ENCODE data around the gene OTC.

OTC gene

GRCh38 chrX:38357747-38358673 lies 5.6 kb downstream of the OTC start:
- no peak for DNase-seq (ENCODE audit: low read depth in 2 of 2)

DNA sequence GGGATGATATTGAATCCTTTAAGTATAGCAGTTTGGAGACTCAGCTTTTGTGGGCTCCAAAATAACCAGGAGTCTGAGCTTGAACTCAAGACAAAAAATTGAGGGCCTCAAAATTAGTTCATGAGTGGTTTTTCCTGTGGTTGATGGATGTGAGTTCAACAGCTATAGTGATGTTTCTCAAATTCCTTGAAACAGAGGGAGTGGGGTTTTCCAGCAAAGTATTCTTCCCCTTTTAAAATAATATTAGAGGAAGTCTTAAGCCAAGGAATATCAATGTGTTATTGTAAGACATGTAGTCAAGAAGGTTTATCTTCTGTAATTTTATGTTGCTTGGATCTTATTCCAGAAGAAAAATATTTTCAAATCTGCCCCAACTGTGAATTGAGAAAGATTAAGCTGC lies 10.6 kb downstream of the OTC start:
- DNase-seq (ENCODE audit: low read depth in 2 of 2), result no peak

- no peak for DNase-seq (ENCODE audit: low read depth in 2 of 2)
Measured at GRCh38 chrX:38365954-38366353, 13.6 kb downstream of the OTC start.

DNA sequence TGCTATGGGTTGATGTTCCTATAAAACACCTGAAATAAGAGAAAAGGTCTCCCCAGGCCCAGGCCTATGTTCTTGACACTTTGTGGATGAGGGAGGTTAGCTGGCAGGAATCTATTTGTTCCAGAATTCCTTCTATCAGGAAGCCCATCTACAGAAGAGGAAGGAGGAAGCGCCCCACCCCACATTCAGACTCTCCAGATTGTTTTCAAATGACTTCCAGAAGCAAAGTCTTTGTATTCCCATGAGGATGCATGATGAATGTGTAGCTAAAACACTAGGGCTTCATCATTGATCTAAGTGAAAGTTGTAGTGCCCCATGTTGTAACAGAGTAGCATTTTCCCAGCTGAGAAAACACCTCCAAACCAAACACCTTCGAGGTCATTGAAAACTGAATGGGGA lies 16.4 kb downstream of the OTC start:
- no peak for DNase-seq (ENCODE audit: low read depth in 2 of 2)

DNA sequence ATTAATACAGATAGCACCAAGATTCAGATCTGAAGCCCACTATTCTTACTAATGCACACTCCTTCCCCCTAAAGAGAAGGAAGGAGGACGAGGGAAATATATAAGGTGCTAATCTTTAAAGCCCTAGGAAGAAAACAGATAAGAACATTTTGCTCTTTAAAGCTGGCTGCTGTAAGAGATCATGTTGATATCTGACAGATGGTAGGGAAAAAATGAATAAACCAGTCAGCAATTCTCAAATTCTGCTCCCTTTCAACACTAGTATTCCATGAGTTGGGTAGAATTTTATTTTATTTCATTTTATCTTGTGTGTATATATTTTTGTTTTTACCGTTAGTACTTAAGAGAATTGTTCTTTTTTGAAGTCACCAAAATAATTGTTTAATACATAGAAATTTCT lies 19.2 kb downstream of the OTC start:
- DNase-seq (ENCODE audit: low read depth in 2 of 2), result no peak

GRCh38 chrX:38374431-38374830 lies 22.0 kb downstream of the OTC start:
- no peak for DNase-seq (ENCODE audit: low read depth in 2 of 2)

- DNase-seq (ENCODE audit: low read depth in 2 of 2), result no peak
Measured at GRCh38 chrX:38375891-38376290, 23.5 kb downstream of the OTC start.

DNA sequence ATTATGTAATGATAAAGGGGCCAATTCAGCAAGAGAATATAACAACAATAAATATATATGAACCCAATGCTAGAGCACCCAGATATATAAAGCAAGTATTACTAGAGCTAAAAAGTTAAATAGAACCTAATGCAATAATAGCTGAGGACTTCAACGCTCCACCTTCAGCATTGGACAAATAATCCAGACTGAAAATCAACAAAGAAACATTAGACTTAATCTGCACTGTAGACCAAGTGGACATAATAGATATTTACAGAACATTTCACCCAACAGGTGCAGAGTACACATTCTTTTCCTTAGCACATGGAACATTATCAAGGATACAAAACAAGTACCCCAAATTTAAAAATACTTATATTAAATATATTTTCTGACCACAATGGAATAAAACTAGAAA lies 24.3 kb downstream of the OTC start:
- DNase-seq (ENCODE audit: low read depth in 2 of 2), result no peak

DNA sequence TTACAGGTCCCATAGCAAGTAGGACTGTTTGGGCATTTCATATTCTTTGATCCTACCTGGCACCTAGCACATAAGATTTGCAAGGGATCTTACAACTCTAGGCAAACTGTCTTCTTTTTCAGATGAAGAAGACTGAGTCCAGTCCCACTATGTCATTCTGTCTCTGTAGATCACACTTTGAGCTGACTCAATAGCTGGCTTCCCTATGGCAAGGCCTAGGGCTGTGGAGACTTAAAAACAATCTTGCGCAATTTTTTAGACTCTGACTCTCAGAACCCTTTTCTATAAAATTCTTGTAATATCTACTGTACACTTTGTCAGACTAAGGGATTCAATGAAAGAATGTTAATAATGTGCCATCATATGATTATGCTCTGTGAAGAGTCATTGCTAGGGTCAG lies 26.7 kb downstream of the OTC start:
- no peak for DNase-seq (ENCODE audit: low read depth in 2 of 2)

- no peak for DNase-seq (ENCODE audit: low read depth in 2 of 2)
Measured at GRCh38 chrX:38382663-38383062, 30.3 kb downstream of the OTC start.

- no peak for DNase-seq (ENCODE audit: low read depth in 2 of 2)
Measured at GRCh38 chrX:38400389-38400910, 48.0 kb downstream of the OTC start.

- DNase-seq (ENCODE audit: low read depth in 2 of 2), result no peak
Measured at GRCh38 chrX:38402118-38402517, 49.7 kb downstream of the OTC start.

- no peak for DNase-seq (ENCODE audit: low read depth in 2 of 2)
Measured at GRCh38 chrX:38403834-38404233, 51.4 kb downstream of the OTC start.

GRCh38 chrX:38407126-38407525 lies 54.7 kb downstream of the OTC start:
- DNase-seq (ENCODE audit: low read depth in 2 of 2), result no peak

DNA sequence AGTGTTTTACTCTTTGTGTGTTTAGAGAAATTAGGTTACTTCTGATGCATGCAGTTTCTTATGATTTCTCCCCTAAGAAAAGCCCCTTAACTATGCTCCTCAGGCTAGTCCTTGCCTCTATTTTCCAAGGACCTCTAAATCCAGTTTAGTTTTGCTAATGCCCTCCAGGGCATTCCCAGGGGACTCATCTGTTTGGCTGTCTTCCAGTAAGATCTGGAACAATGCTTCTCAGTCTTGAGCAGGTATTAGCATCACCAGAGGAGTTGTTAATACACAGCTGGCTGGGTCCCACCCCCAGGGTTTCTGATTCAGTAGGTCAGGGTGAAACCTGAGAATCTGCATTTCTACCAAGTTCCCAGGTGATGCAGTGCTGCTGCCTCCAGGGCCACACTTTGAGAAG lies 56.9 kb downstream of the OTC start:
- DNase-seq (ENCODE audit: low read depth in 2 of 2), result no peak

DNA sequence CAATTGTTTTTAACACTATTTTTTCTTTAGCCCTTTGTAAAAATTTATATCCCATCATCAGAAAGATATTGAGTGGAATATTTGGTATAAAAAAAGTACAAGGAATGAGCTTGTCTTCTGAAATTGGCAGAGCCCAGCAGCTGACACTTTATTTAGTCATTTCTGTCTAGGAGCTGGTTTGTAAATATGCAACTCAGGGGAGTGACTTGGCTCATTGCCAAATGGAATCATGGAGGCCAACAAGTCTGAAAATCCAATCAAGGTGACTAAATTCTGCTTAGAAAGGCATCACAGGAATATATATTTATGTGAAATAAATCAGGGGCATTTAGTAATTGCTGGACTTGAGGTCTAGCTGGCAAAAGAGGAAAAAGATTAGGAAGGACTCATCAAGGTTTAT lies 74.4 kb downstream of the OTC start:
- DNase-seq (ENCODE audit: low read depth in 2 of 2), result no peak

GRCh38 chrX:38431525-38431924 lies 79.1 kb downstream of the OTC start:
- DNase-seq (ENCODE audit: low read depth in 2 of 2), result no peak

GRCh38 chrX:38435130-38435529 lies 82.7 kb downstream of the OTC start:
- no peak for DNase-seq (ENCODE audit: low read depth in 2 of 2)

- no peak for DNase-seq (ENCODE audit: low read depth in 2 of 2)
Measured at GRCh38 chrX:38437093-38437492, 84.7 kb downstream of the OTC start.

DNA sequence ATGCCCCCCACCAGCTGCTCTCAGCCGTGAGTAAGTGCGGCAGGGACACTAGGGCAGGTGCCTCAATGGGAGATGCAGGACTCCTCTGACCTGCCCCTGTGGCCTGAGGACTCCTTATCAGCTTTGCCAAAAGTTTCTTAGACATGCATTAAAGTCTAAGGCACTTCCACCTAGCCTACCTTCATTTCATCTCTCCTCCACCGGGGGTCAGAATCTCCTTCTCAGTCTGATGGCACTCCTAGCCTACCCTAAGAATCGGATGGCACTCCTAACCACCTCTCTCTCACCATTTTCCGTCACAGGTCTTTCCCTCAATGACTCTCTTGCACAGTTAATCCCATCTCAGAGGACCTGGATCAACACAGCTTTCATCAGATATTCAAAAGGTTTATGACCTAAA lies 85.9 kb downstream of the OTC start:
- DNase-seq (ENCODE audit: low read depth in 2 of 2), result no peak

DNA sequence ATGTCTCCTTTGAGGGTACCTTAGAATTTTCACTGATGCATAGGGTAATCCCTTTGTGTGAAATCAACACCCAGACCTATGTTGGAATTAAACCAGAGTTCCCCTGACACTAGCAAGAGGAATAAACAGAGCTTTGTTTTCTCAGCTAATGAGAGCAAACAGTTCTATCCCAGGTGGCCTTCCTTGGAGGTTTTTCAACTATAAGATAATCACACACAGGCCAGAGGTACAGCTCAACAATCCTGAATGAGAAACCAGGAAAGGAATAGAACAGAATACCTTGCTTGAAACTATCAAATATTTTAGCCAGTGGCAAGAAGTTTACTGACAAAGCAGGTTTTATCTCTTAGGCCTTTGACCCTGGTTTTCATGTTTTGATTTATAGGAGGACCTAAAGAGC lies 100.2 kb downstream of the OTC start:
- DNase-seq (ENCODE audit: low read depth in 2 of 2), result no peak

DNA sequence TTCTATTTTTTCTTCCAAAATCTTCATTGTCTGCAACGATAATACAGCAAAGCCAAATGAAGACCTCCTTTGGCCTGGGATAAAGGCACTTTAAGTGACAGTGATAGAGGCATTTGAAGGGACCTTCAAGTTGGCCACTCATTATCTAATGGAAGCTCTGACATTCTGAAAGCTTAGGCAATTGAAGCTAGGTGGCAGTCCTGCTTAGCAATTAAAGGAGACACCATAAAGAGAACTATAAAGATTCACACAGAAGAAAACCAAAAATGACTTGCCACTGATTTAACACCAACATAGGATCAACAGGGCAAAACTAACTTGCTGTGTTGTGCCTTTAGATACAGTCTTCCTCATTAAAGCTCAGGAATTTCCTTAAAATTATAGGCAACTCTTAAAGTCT lies 105.7 kb downstream of the OTC start:
- DNase-seq (ENCODE audit: low read depth in 2 of 2), result no peak

- no peak for DNase-seq (ENCODE audit: low read depth in 2 of 2)
Measured at GRCh38 chrX:38462257-38462656, 109.9 kb downstream of the OTC start.

- no peak for DNase-seq (ENCODE audit: low read depth in 2 of 2)
Measured at GRCh38 chrX:38465686-38466085, 113.3 kb downstream of the OTC start.
